HG02571 (cell line): ENCODE results near the gene GINS1.
"Not testable (repeated sequence)": the region's sequence is repeated elsewhere in the genome, so short reads cannot be mapped to it uniquely, and the experiment has no call there.

ENCODE experiments used
- ATAC-seq: cut with Tn5 transposase; IDR thresholded peaks from one replicate; pipeline ENCODE4 v1.9.1; 2021; ENCODE audit warnings: mild to moderate bottlenecking, moderate library complexity; ENCODE audit not compliant: unreplicated experiment

The GINS1 gene

DNA sequence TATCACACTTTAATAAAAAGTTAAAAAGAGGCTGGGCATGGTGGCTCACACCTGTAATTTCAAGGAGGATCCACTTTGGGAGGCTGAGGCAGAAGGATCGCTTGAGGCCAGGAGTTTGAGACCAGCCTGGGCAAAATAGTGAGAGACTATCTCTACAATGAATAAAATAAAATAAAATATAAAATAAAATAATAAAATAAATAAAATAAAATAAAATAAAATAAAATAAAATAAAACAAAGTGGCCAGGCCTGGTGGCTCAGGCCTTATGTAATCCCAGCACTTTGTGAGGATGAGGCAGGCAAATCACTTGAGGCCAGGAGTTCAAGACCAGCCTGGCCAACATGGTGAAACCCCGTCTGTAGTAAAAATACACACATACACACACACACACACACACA is 65.8 kb downstream of the GINS1 start:
- ATAC-seq = not testable (repeated sequence)

GRCh38 chr20:25476106-25477013 is 68.9 kb downstream of the GINS1 start:
- ATAC-seq = no peak

DNA sequence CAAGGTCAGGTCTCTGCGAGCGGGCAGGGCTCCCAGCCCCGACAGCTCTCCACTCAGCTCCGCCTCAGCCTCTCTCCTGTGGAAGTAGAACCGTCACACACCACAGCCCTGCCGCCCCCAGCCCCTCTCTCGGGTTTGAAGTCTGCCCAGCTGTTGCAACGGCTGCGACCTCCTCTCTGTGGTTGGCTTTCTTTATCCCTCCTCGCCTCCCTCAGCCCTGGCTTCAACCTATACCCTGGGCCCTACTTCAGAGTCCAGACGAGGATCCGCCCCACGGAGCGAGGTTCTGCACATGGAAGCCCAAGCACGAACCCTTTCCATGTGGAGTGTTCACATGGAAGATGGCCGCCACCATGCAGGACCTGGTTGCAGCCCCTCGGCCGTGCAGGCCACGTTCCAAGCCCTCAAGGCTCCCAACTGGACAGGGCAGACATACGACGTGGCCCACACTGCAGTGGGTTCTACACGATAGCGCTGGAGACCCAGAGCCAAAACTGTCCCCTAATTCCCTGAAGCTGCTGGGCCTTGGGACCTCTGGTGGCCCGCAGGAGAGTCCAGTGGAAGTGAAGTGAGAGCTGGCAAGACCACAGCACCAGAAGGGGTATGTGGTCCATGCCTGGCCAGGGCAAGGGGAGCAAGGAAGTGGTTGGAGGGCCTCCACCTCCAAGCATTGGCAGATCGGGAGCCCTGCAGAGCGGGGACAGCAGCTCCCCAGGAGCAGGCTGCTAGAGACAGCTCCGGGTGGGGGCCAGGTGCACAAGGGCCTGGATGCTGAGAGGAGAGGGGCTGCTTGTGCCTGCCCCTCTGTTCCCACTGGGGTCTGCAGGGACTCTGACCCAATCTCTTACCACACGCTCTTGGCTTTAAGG is 69.8 kb downstream of the GINS1 start:
- no peak for ATAC-seq

DNA sequence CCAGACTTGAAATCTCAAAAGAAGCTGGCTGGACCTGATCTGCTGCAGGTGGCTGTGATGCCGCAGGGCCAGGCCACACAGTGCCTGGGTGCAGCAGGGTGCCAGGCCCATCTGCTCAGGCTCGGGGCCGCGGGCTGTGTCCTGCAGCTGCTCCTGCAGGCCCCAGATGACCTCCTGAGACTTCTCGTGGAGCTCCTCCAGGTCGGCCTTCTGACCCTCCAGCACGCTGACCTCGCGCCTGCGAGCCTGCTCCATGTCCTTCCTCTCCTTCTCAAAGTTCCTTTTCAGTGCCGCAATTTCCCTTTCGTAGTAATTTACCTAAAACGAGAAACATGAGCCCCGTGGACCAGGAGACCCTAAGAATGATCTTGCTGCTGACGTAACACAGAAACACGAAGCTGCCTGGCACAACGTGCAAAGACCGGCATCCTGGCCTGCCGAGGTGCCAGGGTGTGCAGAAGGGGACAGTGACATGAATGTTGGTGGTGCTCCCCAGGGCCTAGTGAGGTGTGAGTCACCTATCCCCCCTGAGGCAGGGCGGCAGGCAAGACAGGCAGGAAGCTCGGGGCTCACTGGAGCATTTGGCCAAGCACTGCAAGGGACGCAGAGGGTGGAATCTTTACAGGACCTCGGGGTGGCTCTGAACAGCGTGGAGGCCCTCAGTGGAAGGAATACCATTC is 71.6 kb downstream of the GINS1 start:
- ATAC-seq = no peak

DNA sequence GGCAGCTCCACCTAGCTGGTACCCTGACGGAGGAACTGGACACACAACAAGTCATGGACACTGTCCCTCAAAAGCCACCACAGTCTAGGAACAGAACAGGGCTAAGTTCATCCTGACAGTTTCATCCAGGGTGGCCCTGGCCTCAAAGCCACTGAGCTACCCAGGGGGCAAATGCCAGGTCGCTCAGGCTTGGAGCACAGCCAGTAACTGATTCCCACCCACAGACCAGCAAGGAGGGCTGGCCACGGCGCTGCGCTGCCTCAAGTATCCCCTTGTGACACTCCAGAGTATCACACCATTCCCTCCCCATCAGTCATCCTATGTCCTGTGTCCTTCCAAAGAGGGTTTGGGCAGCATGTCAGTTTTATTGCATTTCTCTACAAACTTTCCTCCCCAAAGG is 72.2 kb downstream of the GINS1 start:
- no peak for ATAC-seq

- ATAC-seq = no peak
Observed at GRCh38 chr20:25480156-25480555, 72.7 kb downstream of the GINS1 start.

GRCh38 chr20:25480797-25481196 is 73.3 kb downstream of the GINS1 start:
- ATAC-seq = no peak

DNA sequence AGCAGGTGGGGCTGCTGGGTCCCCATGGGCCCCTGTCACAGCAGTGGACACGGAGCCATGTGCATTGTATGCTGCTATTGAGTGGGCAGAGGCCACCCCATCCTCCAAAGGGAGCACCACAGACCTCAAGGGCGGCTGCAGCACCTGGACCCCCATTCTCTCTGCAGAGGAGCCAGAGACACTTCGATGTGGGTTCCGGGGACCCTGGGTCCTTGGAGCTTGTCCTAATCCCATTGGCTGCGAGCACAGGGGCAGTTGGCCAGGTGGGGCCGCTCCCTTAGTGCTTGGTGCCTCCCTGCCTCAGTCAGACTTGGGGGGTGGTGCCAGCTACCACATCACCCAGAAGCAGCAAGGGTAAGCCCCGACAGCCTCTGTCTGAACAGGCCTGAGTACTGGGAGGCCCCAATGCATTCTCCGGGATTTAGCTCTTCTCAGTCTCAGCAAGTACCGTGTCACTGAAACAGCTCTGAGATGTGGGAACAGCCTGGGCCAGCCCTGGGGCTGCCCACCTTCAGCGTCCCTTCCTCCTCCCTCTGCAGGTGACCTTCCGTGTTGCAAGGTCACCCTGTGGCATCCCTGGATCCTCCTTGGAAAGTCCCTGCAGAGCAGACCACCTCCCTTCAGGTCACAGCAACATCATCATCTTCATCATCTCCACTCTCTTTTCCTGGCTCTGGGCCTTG is 73.9 kb downstream of the GINS1 start:
- no peak for ATAC-seq

- no peak for ATAC-seq
Observed at GRCh38 chr20:25481918-25482253, 74.4 kb downstream of the GINS1 start.

DNA sequence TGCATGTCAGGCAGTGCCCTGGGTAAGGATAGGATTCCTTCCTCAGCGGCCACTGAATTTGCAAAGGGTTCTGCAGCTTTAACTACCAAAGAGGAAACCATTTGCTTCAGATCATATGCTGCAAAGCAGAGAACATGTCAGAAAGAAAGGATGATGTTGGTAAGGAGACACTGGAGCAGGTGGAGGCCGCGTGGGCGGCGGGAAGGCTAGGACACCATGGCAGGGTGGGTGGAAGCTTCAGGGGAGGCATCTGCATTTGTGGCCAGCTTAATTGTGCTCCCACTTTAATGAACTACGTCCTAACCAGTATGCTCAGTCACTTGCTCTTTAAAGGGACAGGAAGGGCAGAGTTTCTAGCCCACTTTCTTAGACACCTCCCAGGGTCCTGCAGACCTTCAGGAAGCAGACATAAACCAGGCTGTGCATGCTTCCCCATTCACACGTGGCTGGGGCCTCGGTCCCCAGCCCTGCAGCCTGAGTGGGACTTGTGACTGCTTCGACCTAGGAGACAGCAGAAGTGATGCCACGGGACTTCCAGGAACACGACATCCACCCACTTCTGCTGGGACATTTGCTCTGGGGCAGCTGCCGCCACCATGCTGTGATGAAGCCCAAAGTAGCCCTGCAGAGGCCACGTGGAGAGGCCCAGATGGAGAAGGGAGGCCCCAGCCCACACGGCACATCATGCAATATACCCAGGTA is 76.1 kb downstream of the GINS1 start:
- ATAC-seq = no peak

DNA sequence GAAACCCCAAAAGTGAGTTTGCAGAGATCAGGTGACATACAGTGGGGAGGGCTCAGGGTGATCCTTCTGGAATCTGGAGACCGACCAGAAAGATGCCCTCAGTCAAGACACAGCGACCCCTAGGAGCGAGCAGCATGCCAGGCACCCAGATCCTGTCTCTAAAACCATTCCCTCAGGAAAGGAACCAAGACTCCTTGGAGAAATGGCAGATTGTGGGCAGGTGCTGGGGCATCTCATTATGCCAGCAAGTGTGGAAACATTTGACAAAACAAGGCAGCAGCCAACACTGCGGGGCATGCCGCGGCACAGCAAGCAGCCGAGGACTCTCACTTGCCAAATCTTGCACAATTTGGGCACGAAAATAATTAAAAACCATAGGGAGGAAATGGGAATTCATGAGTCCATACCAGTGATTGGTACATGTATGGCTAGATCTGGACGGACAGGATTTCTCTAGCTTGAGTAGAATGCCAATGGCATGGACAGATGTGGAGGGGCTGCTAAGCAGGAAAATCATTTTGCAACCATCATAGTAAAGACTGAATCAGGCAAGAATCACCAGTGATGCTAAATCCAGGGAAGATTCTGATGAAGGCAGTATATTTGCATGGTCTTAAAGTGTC is 76.9 kb downstream of the GINS1 start:
- ATAC-seq = no peak

- no peak for ATAC-seq
Observed at GRCh38 chr20:25484911-25485511, 77.5 kb downstream of the GINS1 start.

DNA sequence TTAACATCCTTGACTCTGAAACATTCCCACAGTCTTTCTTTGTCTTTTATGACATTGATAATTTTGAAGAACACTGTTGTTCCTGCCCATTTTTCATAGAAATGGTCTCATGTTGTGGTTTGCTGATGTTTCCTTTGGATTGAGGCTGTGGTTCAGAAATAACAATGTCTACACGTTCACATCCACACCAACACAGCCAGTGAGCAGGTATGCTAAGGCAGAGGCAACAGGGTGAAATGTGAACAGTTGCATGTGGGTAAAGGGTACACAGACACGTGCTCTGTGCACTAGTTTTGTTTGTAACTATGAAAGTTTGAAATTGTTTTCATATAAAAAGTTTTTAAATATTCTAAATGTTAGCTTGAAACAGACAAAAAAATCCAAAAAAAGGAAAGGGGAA is 78.4 kb downstream of the GINS1 start:
- ATAC-seq = no peak

DNA sequence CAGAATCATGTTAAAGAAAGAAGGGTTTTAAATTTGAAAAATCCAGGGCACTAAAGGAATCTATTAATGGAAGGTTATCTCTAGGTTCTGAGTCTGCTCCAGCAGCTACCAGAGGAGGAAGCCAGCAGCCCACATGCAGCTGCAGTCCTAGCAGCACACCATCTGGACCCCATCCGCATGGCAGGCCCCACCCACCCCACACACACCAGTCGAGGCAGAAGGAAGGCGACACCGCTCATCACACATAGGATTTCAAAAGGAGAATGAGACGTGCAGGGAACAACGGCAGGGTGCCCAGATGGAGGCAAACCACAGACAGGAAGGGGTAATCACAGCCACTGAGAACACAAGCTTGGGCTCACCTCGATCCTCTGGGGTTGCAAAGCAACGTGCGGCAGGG is 78.9 kb downstream of the GINS1 start:
- no peak for ATAC-seq

- no peak for ATAC-seq
Observed at GRCh38 chr20:25487306-25487705, 79.8 kb downstream of the GINS1 start.

DNA sequence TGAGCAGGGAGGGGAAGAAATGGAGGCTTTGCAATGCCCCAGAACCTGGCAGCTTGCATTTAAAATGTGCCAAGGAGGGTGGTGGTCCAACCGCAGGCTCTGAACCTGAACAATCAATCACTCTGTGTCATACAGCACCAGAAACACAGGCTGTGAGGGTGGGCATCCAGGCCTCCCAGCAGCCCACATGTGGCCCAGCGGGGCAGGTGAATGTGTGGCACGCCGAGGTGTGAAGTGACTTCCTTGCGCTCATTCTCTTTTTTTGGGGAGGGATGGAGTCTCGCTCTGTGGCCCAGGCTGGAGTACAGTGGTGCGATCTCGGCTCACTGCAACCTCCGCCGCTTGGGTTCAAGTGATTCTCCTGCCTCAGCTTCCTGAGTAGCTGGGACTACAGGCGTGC is 80.5 kb downstream of the GINS1 start:
- no peak for ATAC-seq

- ATAC-seq = no peak
Observed at GRCh38 chr20:25489221-25489871, 81.9 kb downstream of the GINS1 start.

- ATAC-seq = no peak
Observed at GRCh38 chr20:25490656-25491445, 83.4 kb downstream of the GINS1 start.
